ENCODE measurements around the gene TARS2. TPM values are rescaled to one million over a fixed set of nuclear protein-coding genes. Genes with fewer than 3 reads are reported as not detected.
A peak's percentile ranks its signal among the peaks of the same experiment; 100 is the strongest.

Gene TARS2
- 35.2 TPM for polyA plus RNA-seq (2012; ENCODE audit: missing spikeins)

GRCh38 chr1:150486966-150487762 lies at the start of gene TARS2:
TSS of gene TARS2 (plus strand) at chr1:150487419. CDS start at chr1:150487451, 32 bp downstream.
- peak; percentile 79 for DNase-seq (ENCODE audit: insufficient read length)
- peak; percentile 90 for FAIRE-seq
- TF ChIP-seq POLR2A (IDR thresholded peaks at IDR 0.05; ENCODE audit: low read depth, low read length) (peak; percentile 96), TAF1 (IDR thresholded peaks at IDR 0.05; ENCODE audit: borderline replicate concordance, low read depth, low read length) (peak; percentile 91), POLR2AphosphoS5 (IDR thresholded peaks at IDR 0.05; ENCODE audit: low read depth, low read length) (peak; percentile 96)

- no peak for FAIRE-seq
- TF ChIP-seq POLR2AphosphoS5 (IDR thresholded peaks at IDR 0.05; ENCODE audit: low read depth, low read length) (no peak), TAF1 (IDR thresholded peaks at IDR 0.05; ENCODE audit: borderline replicate concordance, low read depth, low read length) (no peak), POLR2A (IDR thresholded peaks at IDR 0.05; ENCODE audit: low read depth, low read length) (no peak)
Measured at GRCh38 chr1:150441121-150441520, 46.1 kb upstream of the TARS2 start.

GRCh38 chr1:150444232-150444631 lies 43.0 kb upstream of the TARS2 start:
- DNase-seq (ENCODE audit: insufficient read length) = no peak
- FAIRE-seq = no peak
- TF ChIP-seq TAF1 (IDR thresholded peaks at IDR 0.05; ENCODE audit: borderline replicate concordance, low read depth, low read length) (no peak), POLR2A (IDR thresholded peaks at IDR 0.05; ENCODE audit: low read depth, low read length) (no peak), POLR2AphosphoS5 (IDR thresholded peaks at IDR 0.05; ENCODE audit: low read depth, low read length) (no peak)

More at GRCh38 chr1:150441121-150441520, 46.1 kb upstream of the TARS2 start:
- DNase-seq (ENCODE audit: insufficient read length) = no peak

GRCh38 chr1:150456146-150456647 lies 31.0 kb upstream of the TARS2 start:
- FAIRE-seq = no peak
- TF ChIP-seq TAF1 (IDR thresholded peaks at IDR 0.05; ENCODE audit: borderline replicate concordance, low read depth, low read length) (no peak), POLR2AphosphoS5 (IDR thresholded peaks at IDR 0.05; ENCODE audit: low read depth, low read length) (no peak), POLR2A (IDR thresholded peaks at IDR 0.05; ENCODE audit: low read depth, low read length) (no peak)
- DNase-seq (ENCODE audit: insufficient read length) = no peak

GRCh38 chr1:150464422-150464826 lies 22.8 kb upstream of the TARS2 start:
- TF ChIP-seq POLR2A (IDR thresholded peaks at IDR 0.05; ENCODE audit: low read depth, low read length) = no peak
- no peak for TF ChIP-seq POLR2AphosphoS5 (IDR thresholded peaks at IDR 0.05; ENCODE audit: low read depth, low read length)
- TF ChIP-seq TAF1 (IDR thresholded peaks at IDR 0.05; ENCODE audit: borderline replicate concordance, low read depth, low read length) = no peak
- FAIRE-seq (peak; percentile 72), DNase-seq (ENCODE audit: insufficient read length) (peak; percentile 53)

- no peak for DNase-seq (ENCODE audit: insufficient read length)
- TF ChIP-seq TAF1 (IDR thresholded peaks at IDR 0.05; ENCODE audit: borderline replicate concordance, low read depth, low read length) = no peak
- TF ChIP-seq POLR2AphosphoS5 (IDR thresholded peaks at IDR 0.05; ENCODE audit: low read depth, low read length) = no peak
- no peak for TF ChIP-seq POLR2A (IDR thresholded peaks at IDR 0.05; ENCODE audit: low read depth, low read length)
- FAIRE-seq = no peak
Measured at GRCh38 chr1:150466964-150467363, 20.3 kb upstream of the TARS2 start.

- TF ChIP-seq TAF1 (IDR thresholded peaks at IDR 0.05; ENCODE audit: borderline replicate concordance, low read depth, low read length) (no peak), POLR2AphosphoS5 (IDR thresholded peaks at IDR 0.05; ENCODE audit: low read depth, low read length) (no peak), POLR2A (IDR thresholded peaks at IDR 0.05; ENCODE audit: low read depth, low read length) (no peak)
- no peak for DNase-seq (ENCODE audit: insufficient read length)
- FAIRE-seq = no peak
Measured at GRCh38 chr1:150469291-150469690, 17.9 kb upstream of the TARS2 start.

- DNase-seq (ENCODE audit: insufficient read length) (no peak), FAIRE-seq (no peak)
- TF ChIP-seq POLR2A (IDR thresholded peaks at IDR 0.05; ENCODE audit: low read depth, low read length) (no peak), TAF1 (IDR thresholded peaks at IDR 0.05; ENCODE audit: borderline replicate concordance, low read depth, low read length) (no peak), POLR2AphosphoS5 (IDR thresholded peaks at IDR 0.05; ENCODE audit: low read depth, low read length) (no peak)
Measured at GRCh38 chr1:150472601-150473200, 14.5 kb upstream of the TARS2 start.

GRCh38 chr1:150473659-150474058 lies 13.6 kb upstream of the TARS2 start:
- TF ChIP-seq POLR2AphosphoS5 (IDR thresholded peaks at IDR 0.05; ENCODE audit: low read depth, low read length) (no peak), TAF1 (IDR thresholded peaks at IDR 0.05; ENCODE audit: borderline replicate concordance, low read depth, low read length) (no peak)
- DNase-seq (ENCODE audit: insufficient read length) = no peak
- FAIRE-seq = no peak

- TF ChIP-seq POLR2AphosphoS5 (IDR thresholded peaks at IDR 0.05; ENCODE audit: low read depth, low read length) (no peak), POLR2A (IDR thresholded peaks at IDR 0.05; ENCODE audit: low read depth, low read length) (no peak), TAF1 (IDR thresholded peaks at IDR 0.05; ENCODE audit: borderline replicate concordance, low read depth, low read length) (no peak)
- DNase-seq (ENCODE audit: insufficient read length) (no peak), FAIRE-seq (no peak)
Measured at GRCh38 chr1:150474869-150475268, 12.3 kb upstream of the TARS2 start.

- TF ChIP-seq POLR2A (IDR thresholded peaks at IDR 0.05; ENCODE audit: low read depth, low read length) (no peak), POLR2AphosphoS5 (IDR thresholded peaks at IDR 0.05; ENCODE audit: low read depth, low read length) (no peak), TAF1 (IDR thresholded peaks at IDR 0.05; ENCODE audit: borderline replicate concordance, low read depth, low read length) (no peak)
- no peak for DNase-seq (ENCODE audit: insufficient read length)
- no peak for FAIRE-seq
Measured at GRCh38 chr1:150476754-150477153, 10.5 kb upstream of the TARS2 start.
